ENCODE results near the gene CDS1. TPM values are rescaled to one million over a fixed set of nuclear protein-coding genes. Genes with fewer than 3 reads are reported as not detected.
A peak's percentile ranks its signal among the peaks of the same experiment; 100 is the strongest.
"Not testable (repeated sequence)": the region's sequence is repeated elsewhere in the genome, so short reads cannot be mapped to it uniquely, and the experiment has no call there.

CDS1 gene
- polyA plus RNA-seq, 1 donor = 59.6 TPM

DNA sequence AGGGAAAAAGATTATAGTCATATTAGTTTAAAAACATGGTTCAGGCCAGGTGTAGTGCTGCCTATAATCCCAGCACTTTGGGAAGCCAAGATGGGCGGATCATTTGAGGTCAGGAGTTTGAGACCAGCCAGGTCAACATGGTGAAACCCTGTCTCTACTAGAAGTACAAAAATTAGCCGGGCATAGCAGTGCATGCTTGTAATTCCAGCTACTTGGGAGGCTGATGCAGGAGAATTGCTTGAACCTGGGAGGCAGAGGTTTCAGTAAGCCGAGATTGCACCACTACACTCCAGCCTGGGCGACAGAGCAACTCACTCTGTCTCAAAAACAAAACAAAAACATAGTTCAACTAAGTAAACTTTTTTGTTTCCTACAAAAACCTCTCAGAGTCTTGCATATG, 99.7 kb downstream of the CDS1 start:
- WGBS (ENCODE audit: insufficient coverage, low lambda C conversion rate) = 100% methylated on average over 1 of the region's 4 CpGs
- H3K27ac ChIP-seq (ENCODE audit: low read length) = peak overlapping the region; percentile 83
- not testable (repeated sequence) for H3K9me3 ChIP-seq (ENCODE audit: control insufficient read depth, low read depth, low read length)

DNA sequence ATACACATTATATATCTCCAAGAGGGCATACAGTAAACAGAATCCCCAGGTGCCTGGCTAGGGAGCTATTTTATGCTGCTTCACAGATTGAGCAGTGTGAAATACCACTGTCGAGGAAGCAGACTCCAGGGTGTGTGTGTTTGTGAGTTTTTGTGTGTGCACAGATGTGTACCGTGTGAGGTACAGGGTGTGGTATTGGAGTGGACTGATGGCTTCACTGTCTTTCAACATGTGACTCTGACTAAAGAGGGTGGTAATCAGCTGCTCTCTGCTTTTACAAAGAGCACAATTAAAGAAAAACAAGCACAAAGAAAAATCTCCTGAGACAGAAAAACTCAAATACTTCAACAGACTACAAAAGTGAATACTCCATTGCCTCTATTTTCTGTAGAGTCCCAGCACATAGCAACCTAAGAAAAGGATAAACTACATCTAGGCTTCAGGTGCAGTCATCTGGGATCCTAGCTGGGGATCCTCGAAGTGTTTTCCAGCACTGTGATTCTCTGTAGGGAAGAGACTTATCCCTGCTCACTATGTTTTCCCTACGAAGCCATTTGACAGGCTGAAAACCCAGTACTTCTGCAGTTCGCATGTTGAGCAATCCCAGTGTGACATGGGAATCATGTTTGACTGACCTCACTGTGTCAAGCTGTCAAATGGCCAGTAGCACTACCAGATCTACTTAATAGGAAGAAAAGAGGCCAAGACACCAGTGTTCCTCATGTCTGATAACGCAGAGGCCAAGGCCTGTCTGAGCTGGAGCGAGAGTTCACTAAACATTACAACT, 100.3 kb downstream of the CDS1 start:
- Histone ChIP-seq H3K4me1 (ENCODE audit: control insufficient read depth, insufficient read depth, low read length) (peaks cover 36% of the 10 kb centered on the region), H3K27ac (ENCODE audit: low read length) (peak overlapping the region; percentile 83), H3K4me3 (ENCODE audit: low read length) (no peak overlapping the region), H3K9me3 (ENCODE audit: control insufficient read depth, low read depth, low read length) (no peaks in the 10 kb centered on the region), H3K36me3 (ENCODE audit: control insufficient read depth, insufficient read depth, low read length) (peaks cover 54% of the 10 kb centered on the region), H3K27me3 (ENCODE audit: control insufficient read depth, insufficient read depth, low read length) (no peaks in the 10 kb centered on the region)
- 0% methylated on average over 1 of the region's 7 CpGs for WGBS (ENCODE audit: insufficient coverage, low lambda C conversion rate)
- peak in 1 of 2 donors; percentile 62 for DNase-seq

More for the DNA sequence above, 99.7 kb downstream of the CDS1 start:
- H3K4me3 ChIP-seq (ENCODE audit: low read length); DNase-seq; H3K27me3 ChIP-seq (ENCODE audit: control insufficient read depth, insufficient read depth, low read length): not testable (repeated sequence)
- H3K4me1 ChIP-seq (ENCODE audit: control insufficient read depth, insufficient read depth, low read length) = peaks cover 36% of the 10 kb centered on the region
- peaks cover 52% of the 10 kb centered on the region for H3K36me3 ChIP-seq (ENCODE audit: control insufficient read depth, insufficient read depth, low read length)

DNA sequence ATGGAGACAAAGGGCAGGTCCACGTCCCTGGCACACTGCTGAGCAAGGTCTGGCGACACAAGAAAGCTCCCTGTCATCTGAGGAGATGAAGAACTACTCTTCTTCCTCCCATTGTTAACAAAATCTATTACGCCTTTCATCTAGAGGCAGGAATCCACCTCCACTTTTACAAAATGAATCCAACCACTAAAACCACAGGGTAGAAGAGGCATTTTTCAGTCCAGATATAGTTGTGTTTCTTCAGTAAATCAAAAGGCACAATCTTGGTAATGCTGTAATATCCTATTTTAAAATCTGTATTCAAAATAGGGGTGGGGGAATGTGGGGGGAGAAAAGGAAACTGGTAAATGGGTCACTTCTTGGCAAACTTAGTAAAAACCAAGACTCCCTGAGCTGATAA, 101.4 kb downstream of the CDS1 start:
- no CpG with 5 or more reads among the region's 3 CpGs for WGBS (ENCODE audit: insufficient coverage, low lambda C conversion rate)
- no peak for DNase-seq
- peaks cover 47% of the 10 kb centered on the region for H3K36me3 ChIP-seq (ENCODE audit: control insufficient read depth, insufficient read depth, low read length)
- H3K4me3 ChIP-seq (ENCODE audit: low read length) = no peak overlapping the region
- H3K9me3 ChIP-seq (ENCODE audit: control insufficient read depth, low read depth, low read length) = no peaks in the 10 kb centered on the region
- peaks cover 38% of the 10 kb centered on the region for H3K4me1 ChIP-seq (ENCODE audit: control insufficient read depth, insufficient read depth, low read length)
- no peaks in the 10 kb centered on the region for H3K27me3 ChIP-seq (ENCODE audit: control insufficient read depth, insufficient read depth, low read length)
- H3K27ac ChIP-seq (ENCODE audit: low read length) = peak overlapping the region; percentile 83

DNA sequence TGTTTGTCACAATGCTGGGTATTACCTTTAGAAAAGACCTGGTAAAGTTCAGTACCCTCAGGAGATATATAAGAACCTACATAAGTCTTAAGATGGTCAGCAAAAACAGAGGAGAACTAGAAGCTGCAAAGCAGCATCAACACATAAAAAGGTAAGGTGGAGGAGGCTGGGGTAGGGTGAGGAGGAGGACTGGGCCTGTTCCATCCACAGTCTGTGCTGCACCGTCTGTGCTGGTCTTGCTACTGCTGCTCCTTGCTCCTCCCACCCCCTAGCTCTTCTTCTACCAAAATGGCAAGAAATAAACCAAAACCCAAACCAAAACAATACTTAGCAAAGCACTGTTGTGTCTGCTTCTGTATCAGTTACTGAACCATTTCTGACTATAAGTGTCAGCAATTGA, 102.2 kb downstream of the CDS1 start:
- no peaks in the 10 kb centered on the region for H3K9me3 ChIP-seq (ENCODE audit: control insufficient read depth, low read depth, low read length)
- peaks cover 41% of the 10 kb centered on the region for H3K4me1 ChIP-seq (ENCODE audit: control insufficient read depth, insufficient read depth, low read length)
- H3K27ac ChIP-seq (ENCODE audit: low read length) = no peak overlapping the region
- no peak overlapping the region for H3K4me3 ChIP-seq (ENCODE audit: low read length)
- H3K36me3 ChIP-seq (ENCODE audit: control insufficient read depth, insufficient read depth, low read length) = peaks cover 45% of the 10 kb centered on the region
- no peak for DNase-seq
- no CpG with 5 or more reads among the region's 1 CpG for WGBS (ENCODE audit: insufficient coverage, low lambda C conversion rate)
- H3K27me3 ChIP-seq (ENCODE audit: control insufficient read depth, insufficient read depth, low read length) = no peaks in the 10 kb centered on the region

DNA sequence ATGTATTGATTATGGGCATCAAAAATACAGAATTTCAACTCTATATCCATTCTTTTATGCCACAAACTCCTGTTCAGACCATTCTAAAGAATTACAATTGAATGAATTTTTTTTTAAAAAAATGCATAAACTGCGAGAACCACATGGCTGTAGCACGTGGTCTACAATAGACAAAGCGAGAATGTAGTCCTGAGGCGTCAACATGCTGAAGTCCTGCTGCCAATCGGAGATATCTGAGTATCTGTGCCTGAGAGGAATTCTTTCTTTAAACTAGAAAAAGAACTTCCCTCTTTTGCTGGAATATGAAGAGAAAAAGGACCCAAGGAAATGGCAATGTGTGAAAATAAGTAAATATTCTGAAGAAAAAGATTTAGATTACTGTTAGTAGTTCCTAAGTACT, 105.7 kb downstream of the CDS1 start:
- peaks cover 61% of the 10 kb centered on the region for H3K36me3 ChIP-seq (ENCODE audit: control insufficient read depth, insufficient read depth, low read length)

DNA sequence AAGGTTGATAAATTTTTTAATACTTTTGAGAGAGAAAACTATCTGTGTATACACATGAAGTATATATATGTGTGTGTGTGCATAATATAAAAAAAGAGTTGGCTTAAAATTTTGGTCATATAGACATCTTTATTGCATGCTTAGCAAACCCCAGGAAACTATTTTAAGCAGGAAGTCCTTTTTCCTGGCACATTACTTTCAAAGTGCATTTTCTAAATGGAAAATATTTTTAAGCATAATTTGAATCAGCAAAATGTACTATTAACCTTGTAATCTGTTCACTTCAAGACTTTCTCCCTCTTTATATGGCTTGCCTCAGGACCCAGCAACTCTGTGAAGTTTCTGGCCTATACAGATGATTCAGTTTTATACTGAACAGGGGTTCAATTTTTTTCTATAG, 106.3 kb downstream of the CDS1 start:
- Histone ChIP-seq H3K4me1 (ENCODE audit: control insufficient read depth, insufficient read depth, low read length) (peaks cover 6% of the 10 kb centered on the region), H3K4me3 (ENCODE audit: low read length) (no peak overlapping the region), H3K9me3 (ENCODE audit: control insufficient read depth, low read depth, low read length) (no peaks in the 10 kb centered on the region), H3K27ac (ENCODE audit: low read length) (no peak overlapping the region), H3K27me3 (ENCODE audit: control insufficient read depth, insufficient read depth, low read length) (no peaks in the 10 kb centered on the region), H3K36me3 (ENCODE audit: control insufficient read depth, insufficient read depth, low read length) (peaks cover 57% of the 10 kb centered on the region)
- no peak for DNase-seq

More for the DNA sequence above, 105.7 kb downstream of the CDS1 start:
- H3K27me3 ChIP-seq (ENCODE audit: control insufficient read depth, insufficient read depth, low read length) = no peaks in the 10 kb centered on the region
- H3K27ac ChIP-seq (ENCODE audit: low read length) = no peak overlapping the region
- DNase-seq = no peak
- 67% methylated on average over 3 of the region's 5 CpGs for WGBS (ENCODE audit: insufficient coverage, low lambda C conversion rate)
- H3K9me3 ChIP-seq (ENCODE audit: control insufficient read depth, low read depth, low read length) = no peaks in the 10 kb centered on the region
- H3K4me1 ChIP-seq (ENCODE audit: control insufficient read depth, insufficient read depth, low read length) = peaks cover 11% of the 10 kb centered on the region
- no peak overlapping the region for H3K4me3 ChIP-seq (ENCODE audit: low read length)

DNA sequence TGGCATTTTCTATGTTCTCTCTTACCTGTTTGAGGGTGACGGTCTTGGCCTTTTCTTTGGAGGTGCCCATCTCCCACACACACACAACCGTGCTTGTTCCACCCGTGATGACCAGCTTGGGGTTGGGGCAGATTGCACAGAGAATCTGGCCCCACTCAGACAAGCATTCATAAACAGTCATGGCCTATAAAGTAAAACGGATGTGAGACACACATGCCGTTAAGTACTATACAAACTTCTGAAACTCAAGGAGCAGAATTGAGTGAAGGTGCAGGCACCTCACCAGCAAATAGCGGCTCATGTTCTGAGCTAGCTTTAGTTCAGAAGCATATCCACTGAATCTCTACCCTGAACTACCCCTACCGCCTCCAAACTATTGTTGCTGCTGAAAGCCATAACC, 107.6 kb downstream of the CDS1 start:
- no peak overlapping the region for H3K27ac ChIP-seq (ENCODE audit: low read length)
- 100% methylated on average over 1 of the region's 7 CpGs for WGBS (ENCODE audit: insufficient coverage, low lambda C conversion rate)

DNA sequence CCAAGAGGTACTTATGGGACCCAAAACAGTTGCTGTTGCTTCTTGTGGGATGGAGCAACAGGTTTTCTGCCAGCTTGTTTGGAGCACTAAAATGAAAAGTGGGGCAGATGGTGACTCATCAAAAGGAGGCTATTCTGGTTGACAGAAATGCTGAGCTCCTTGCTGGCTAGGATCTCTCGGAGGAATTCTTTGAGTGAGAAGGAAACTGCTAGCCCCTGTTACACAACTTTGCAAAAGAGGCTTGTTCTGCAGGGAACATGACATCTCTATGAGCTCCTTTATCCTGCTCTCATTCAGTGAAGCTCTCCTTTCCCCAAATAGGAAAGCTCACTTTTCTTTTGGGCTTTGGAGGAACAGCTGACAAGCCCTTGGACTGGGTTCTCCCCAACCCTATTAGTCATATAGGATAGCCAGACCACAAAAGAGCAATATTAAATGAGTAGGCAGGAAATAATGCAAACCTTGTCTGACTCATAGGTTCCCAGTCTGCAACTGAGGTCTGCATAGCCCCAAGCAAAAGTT, 108.3 kb downstream of the CDS1 start:
- no CpG with 5 or more reads among the region's 1 CpG for WGBS (ENCODE audit: insufficient coverage, low lambda C conversion rate)
- Histone ChIP-seq H3K36me3 (ENCODE audit: control insufficient read depth, insufficient read depth, low read length) (peaks cover 65% of the 10 kb centered on the region), H3K9me3 (ENCODE audit: control insufficient read depth, low read depth, low read length) (no peaks in the 10 kb centered on the region), H3K4me3 (ENCODE audit: low read length) (no peak overlapping the region), H3K27ac (ENCODE audit: low read length) (no peak overlapping the region), H3K27me3 (ENCODE audit: control insufficient read depth, insufficient read depth, low read length) (no peaks in the 10 kb centered on the region), H3K4me1 (ENCODE audit: control insufficient read depth, insufficient read depth, low read length) (peaks cover 4% of the 10 kb centered on the region)
- no peak for DNase-seq

More for the DNA sequence above, 107.6 kb downstream of the CDS1 start:
- Histone ChIP-seq H3K27me3 (ENCODE audit: control insufficient read depth, insufficient read depth, low read length) (no peaks in the 10 kb centered on the region), H3K36me3 (ENCODE audit: control insufficient read depth, insufficient read depth, low read length) (peaks cover 60% of the 10 kb centered on the region), H3K4me1 (ENCODE audit: control insufficient read depth, insufficient read depth, low read length) (peaks cover 4% of the 10 kb centered on the region), H3K4me3 (ENCODE audit: low read length) (no peak overlapping the region), H3K9me3 (ENCODE audit: control insufficient read depth, low read depth, low read length) (no peaks in the 10 kb centered on the region)
- no peak for DNase-seq

DNA sequence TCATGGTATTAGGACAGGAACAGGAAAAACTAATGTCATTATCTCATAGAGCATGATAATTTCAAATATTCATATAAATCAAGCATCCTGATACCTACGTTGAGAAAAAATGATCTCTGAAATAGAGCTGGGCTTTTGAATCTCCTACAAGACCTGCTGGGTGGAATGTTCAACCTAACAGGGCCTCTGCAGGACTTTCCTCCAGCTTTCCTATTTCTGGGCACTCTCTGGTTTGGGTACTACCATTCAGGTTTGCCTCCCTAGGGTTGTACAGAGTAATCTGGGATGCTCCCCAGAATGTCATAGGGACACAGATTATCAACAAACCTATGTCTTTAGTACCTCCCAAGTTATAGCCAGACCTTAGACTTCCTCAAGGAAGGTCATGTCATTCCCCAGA, 108.9 kb downstream of the CDS1 start:
- Histone ChIP-seq H3K27ac (ENCODE audit: low read length) (no peak overlapping the region), H3K27me3 (ENCODE audit: control insufficient read depth, insufficient read depth, low read length) (no peaks in the 10 kb centered on the region), H3K36me3 (ENCODE audit: control insufficient read depth, insufficient read depth, low read length) (peaks cover 64% of the 10 kb centered on the region), H3K4me1 (ENCODE audit: control insufficient read depth, insufficient read depth, low read length) (peaks cover 4% of the 10 kb centered on the region), H3K9me3 (ENCODE audit: control insufficient read depth, low read depth, low read length) (no peaks in the 10 kb centered on the region), H3K4me3 (ENCODE audit: low read length) (no peak overlapping the region)
- WGBS (ENCODE audit: insufficient coverage, low lambda C conversion rate) = no CpG with 5 or more reads among the region's 1 CpG
- DNase-seq = no peak

DNA sequence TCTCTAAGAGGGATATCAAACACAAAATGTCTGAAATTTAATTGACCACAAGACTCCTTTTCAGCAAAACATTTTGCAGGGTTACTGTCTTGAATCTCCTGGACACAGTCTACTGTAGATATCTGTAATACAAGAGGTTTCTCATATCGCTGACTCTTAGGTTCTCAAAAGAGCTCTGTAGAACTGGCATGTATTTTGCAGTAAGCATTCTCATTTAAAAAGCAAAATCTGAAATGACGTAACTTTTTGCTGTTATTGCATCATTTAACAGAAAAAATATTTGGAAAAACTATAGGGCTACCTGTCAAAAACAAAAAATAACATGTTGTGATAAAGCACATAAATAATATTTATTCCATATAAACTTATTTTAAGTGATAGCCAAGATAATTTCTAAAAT, 114.2 kb downstream of the CDS1 start:
- Histone ChIP-seq H3K4me1 (ENCODE audit: control insufficient read depth, insufficient read depth, low read length) (peaks cover 7% of the 10 kb centered on the region), H3K4me3 (ENCODE audit: low read length) (no peak overlapping the region), H3K9me3 (ENCODE audit: control insufficient read depth, low read depth, low read length) (no peaks in the 10 kb centered on the region), H3K36me3 (ENCODE audit: control insufficient read depth, insufficient read depth, low read length) (peaks cover 49% of the 10 kb centered on the region), H3K27me3 (ENCODE audit: control insufficient read depth, insufficient read depth, low read length) (no peaks in the 10 kb centered on the region), H3K27ac (ENCODE audit: low read length) (no peak overlapping the region)
- no peak for DNase-seq
- 90% methylated on average over 2 of the region's 2 CpGs for WGBS (ENCODE audit: insufficient coverage, low lambda C conversion rate)

Data from large intestine (tissue), 3 donors.